Dermis microvascular lymphatic vessel endothelial cell (primary cell): Measurements from ENCODE around the gene EFEMP1. TPM values are rescaled to one million over a fixed set of nuclear protein-coding genes. Genes with fewer than 3 reads are reported as not detected.

Experiments used
- DNase-seq, 2 donors: peaks; one replicate each; pipeline versions ENCODE4 v3.0.0 to v3.0.0-alpha.2; 2010; ENCODE audit warnings: low read depth in 2 of 2
- total RNA-seq: library from RNA; depleted of rRNA; stranded (reverse); fragments of >200 nt; gene quantifications from 2 replicates; pipeline ENCODE4 v1.2.1, GENCODE V29; 2014

Gene EFEMP1, protein sequence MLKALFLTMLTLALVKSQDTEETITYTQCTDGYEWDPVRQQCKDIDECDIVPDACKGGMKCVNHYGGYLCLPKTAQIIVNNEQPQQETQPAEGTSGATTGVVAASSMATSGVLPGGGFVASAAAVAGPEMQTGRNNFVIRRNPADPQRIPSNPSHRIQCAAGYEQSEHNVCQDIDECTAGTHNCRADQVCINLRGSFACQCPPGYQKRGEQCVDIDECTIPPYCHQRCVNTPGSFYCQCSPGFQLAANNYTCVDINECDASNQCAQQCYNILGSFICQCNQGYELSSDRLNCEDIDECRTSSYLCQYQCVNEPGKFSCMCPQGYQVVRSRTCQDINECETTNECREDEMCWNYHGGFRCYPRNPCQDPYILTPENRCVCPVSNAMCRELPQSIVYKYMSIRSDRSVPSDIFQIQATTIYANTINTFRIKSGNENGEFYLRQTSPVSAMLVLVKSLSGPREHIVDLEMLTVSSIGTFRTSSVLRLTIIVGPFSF
- total RNA-seq, result 3,306 and 7,589 TPM in 2 replicates

DNA sequence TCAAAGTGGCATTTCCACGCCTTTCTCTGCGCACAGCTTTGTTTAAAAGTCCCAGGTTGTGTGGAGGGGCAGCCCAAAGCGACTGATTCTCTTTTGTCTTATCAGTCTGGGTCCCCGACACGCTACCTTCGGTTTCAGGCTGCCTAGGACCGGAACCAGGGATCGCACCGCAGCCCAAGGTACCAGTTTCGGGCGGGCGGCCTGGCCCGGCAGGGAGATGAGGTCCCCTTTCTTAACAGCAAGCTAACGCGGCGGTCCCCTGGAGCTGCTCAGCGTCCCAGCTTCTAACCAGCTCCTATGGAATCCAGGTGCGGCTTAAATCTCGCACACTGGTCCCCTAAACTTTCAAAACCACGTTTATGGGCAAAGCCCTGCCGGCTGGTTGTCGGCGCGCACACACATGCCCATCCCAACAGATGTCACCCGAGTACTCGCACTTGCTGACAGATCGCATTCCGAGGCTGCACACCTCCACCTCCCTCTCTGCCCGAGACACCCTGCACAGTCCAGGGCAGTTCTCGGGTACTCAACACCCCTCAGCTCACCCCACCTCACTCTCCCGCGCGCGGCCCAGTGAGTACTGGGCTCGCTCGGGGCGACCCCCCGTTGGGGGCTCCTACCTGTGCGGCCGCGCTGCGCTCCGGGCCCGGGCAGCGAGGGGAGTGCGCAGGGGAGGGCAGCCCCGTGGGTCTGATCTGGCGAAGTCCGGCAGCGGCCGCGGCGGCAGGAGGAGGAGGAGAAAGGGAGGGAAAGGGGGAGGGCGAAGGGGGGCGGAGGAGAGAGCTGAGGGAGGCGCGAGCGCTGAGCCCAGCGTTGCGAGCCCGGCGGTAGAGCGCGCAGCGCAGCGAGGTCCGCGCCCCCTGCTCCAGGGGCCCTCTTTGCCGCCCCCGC is at the start of gene EFEMP1:
Gene EFEMP1 (minus strand): TSS at position 692 of the 891 bp plus-strand sequence. CDS start 1,342 bp downstream, outside the sequence.
- peak; percentile 76 to 91 for DNase-seq

DNA sequence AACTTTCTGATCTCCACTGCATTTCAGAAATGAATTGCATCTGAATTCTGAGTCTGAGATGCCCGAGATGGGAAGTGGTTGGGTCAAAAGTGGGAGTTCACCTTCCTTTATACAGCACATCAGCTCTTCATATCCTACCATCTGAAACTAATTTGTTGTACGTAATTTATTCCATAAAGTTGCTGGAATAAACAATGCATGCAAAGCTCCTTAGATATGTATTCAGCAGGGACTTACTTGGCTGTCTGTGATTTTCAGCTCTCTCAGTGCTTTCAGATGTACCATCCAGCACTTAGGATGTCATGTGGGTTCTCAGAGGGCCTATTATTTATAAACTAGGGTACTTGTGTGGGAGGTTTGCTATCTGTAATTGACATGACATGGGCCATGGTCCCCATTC is 46.9 kb upstream of the EFEMP1 start:
- no peak for DNase-seq

DNA sequence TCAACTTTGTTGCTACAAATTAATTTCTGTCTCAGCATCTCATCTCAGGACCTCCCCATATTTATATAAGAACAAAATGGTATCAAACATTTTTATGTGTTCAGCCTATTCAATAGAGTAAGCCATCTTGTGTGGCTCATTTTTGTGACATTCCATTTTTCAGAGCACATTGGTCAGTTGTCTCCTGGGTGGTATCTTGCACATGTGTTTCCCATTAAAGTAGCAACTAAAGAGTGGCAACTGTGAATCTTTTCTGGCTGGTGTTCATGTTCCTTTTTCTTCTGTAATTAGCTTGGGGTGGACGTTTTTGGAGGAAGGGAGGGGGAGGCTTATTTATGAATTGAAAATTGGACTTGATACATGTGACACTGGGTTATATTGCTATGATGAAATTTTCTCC is 45.4 kb upstream of the EFEMP1 start:
- DNase-seq, result no peak

DNA sequence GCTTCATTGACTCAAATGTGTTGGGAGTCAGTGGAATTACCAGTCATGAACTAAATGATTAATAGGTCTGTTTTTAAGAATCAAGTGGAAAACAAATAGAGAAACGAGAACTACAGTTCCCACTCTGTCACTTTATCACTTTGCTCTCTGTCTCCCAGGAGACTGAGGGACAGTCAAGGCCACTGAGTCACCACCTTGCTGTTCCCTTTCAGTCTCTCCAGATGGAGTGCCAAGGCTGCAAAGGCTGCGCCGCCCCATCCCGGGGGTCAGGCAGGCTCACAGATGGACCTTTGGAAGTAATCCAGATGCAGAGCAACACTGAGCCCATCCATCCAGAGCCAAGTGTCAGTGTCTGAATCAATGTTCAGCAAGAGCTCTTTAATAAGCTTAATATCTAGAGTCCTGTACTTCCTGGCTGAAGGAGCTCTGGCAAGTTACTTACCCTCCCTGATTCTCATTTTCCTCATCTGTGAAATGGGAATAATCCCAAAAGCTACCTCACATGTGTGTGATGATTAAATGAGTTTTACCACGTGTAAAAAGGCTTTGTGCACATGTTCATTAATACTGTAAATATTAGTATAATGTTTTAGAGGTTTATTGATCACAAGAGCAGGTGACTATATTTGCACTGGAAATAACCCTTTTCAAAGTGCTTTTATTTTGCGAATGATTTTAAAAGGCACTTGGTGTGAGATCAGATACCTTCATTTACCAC is 43.0 kb upstream of the EFEMP1 start:
- DNase-seq, result peak in 1 of 2 donors; percentile 95

DNA sequence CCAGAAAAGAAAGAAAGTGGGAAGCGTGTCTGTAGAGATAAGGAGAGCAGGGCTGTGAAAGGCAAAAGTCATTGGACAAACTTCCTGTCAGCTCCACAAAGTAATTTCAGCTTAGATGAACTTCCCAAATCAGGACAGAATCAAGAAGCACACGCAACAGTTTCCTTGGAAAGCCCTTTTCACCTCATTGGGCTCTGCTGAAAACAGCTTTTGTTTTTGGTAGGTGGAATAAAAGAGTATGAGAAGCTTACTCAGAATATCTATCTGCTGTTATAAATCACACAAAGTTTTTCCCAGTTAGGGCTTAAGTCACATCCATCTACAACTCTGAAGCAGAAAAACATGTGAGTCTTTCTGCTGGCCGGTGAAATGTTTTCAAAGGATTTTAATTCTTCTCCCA is 42.4 kb upstream of the EFEMP1 start:
- peak; percentile 98 to 99 for DNase-seq

DNA sequence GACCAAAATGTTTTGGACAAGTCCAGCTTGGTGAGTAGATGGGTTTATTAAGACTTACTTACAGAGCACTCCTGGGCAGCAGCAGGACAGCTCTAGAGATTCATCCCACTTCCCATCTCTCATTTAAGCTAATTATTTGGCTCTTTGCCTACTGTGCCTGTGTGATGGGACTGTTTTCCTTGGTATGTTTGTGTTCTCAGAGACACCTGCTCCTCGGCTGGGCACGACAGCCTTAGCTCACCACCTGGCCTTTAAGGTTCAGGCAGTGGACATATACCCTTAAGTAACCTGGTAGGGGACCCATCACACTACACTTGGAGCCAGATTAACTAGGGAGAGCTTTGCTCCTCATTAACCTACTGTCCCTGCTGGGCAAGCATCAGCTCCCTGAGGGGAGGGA is 41.7 kb upstream of the EFEMP1 start:
- peak in 1 of 2 donors; percentile 71 for DNase-seq

DNA sequence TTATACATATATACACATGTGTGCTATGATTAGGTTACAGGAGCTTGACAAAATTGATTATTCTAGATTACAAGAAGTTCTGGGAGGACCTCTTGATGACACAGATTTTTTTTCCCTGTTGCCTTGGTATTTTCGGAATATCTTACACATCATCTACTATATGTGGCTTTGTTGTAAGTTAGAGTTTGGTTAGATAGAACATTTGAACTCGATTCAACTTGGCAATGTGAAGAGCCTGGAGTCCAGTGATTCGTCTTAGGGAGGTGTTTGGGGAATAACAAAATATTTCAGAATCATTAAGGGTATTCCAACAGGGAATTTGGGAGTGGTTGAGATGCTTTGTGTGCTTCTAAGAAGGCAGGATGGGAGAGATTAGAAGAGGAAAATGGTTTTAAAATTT is 39.3 kb upstream of the EFEMP1 start:
- no peak for DNase-seq

DNA sequence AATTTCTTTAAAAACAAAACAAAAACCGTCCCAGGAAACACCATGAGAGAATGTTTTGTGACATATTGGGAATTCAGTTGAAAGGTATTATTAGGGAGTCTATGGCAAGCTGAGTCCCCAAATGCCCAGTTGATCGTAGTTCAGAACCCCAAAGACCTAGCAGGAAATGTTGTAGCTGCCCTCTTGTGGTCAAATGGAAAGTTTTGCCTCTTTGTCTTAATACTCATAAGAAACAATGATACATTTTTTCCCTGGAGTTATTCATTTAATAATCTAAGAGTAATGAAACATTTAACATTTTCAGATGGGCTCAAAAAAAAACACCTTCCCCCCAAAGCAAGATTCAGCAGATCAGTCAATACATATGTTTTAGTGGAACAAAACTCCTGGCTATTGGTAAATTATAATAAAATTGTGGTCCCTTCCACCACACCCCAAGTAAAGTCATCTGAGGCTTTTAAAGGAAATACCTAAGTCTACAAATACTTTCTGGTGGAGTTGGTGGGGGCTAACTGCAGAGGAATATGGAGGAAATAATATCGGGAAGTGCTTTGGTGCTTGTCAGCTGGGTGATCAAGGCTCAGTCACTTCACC is 37.8 kb upstream of the EFEMP1 start:
- peak; percentile 70 to 81 for DNase-seq

DNA sequence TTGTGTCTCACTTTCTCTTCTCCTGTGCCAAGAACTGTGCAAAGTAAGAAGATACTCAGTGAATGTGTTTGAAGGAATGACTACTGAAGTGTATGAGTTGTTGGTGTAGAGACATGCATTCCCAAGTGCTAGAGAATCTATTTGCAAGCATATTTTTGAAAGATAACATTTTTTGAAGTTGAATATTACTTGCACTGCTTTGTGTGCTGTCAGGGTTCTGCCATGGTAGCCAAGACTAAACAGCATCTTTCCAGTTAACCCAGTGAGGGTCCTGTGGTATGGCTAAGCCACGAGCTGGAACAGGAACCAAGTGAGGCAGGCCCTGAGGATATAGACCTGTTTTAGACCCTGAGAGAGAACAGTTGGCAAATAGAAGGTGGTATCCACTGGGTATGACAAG is 35.2 kb upstream of the EFEMP1 start:
- DNase-seq, result no peak

DNA sequence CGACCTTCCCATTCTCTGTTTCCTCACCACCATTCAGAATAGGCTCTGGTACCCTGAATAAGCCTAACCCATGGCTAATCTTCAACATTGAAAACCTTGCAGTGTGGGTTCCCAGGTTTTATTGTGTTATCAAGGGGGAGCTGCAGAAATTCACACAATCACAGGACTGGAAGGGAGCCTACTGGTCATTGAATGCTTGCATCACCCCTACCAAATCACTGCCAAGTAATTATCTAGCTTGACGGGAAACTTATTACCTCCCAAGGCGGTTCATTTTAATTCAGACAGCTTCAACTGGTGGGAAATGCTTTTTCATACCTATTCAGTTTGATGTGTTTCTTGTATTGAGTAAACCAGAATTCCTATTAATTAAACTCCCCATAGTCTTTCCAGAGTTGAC is 33.6 kb upstream of the EFEMP1 start:
- no peak for DNase-seq

DNA sequence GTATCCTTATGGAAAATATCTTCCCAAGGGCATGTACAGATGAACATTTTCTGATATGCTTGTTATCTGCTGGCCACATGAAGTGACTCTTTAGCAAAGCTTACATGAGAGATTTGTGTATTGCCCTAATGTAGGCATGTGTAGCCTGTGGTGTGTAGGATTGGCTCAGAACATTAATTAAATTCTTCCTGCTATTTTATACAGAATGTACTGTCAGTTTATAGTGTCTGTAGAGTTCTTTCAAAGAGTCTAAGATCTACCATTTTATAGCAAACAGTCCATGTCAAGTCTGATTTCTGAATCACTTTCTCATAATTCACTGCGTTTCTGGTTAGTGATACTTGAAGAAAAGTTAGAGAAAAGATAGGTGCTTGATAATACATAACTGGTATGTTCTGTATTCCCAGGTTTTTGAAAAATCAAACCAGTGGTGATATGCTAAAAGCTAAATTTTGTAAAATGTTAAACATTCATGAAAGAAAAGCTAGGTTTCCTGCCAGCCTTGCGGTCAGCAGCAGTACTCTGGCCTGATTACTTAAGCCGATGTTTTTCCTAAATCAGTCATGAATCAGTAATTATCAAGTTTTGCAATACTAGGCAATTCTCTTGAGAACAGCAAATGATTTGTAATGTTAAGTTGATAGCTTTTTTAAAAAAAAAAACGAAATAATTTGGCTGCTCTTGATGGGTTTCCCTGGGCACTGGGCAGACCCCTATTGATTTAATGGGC is 30.9 kb upstream of the EFEMP1 start:
- no peak for DNase-seq

DNA sequence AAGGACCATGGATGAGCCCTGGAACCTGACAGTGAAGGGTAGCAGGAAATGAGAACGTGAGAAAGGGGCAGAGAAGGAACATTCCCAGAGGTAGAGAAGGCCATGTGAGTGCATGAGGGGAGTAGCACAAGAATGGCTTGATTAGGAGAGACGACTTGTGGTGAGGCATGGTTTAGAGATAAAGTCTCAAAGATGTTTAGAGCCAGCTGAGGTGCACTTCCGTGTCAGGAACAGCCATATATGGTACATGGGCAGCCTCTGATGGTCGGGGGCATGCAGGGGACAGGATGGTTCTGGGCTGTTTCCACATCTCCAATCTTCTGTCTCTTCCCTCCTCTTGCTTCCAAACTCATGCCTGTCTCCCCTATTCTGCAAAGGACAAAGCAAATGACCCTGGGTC is 28.8 kb upstream of the EFEMP1 start:
- DNase-seq, result no peak

DNA sequence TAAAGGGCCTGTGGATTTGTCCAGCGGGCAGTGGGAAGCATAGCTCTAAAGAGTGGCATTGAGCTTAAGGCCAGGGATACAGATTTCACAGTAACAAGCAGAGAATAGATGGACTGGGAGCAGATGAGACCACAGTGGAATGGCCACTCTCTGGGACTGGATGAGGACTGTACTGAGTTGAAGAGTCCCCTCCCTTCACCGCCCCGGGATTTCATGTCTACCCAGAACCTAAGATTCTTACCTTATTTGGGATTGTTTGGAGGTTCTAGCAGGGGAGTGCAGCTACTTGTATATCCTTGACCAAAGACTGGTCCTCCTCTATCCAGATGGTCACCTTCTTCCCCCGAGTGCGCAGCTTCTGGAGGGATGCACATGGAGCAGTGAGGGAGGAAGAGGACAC is 28.0 kb upstream of the EFEMP1 start:
- DNase-seq, result no peak

DNA sequence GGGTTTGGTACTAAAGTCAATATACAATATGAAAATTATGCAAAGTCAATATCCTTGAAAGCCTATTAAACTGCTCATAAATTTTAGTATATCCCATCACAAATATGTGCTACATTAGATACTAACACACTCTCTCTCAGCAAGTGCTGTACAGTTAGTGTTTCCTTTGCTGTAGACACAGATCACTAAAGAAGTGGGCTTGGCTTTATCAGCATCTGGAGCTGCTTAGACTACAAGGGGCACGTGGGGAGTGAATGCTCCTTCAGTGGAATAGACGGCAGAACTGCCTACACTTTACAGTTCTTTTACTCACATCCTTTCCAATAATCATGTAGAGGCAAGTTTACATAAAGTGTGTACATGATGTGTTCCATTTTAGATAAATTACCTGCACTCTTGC is 26.0 kb upstream of the EFEMP1 start:
- DNase-seq, result no peak

DNA sequence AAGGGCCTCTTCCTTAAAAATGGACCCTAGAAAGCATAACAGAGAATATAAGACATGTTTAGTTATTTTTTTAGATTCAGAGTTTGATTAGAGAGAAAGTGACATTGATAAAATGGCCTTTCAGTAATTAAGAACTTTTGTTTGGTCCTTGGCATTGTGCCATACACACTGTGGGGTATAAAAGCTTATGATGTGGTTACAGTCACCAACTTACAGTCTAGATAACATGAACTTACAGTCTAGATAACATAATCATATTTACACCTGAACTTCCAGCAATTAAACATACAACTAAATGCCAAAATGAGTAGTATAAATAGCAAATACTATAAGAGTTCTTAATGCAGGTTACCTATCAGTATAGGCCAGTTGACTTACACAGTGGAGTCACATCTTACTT is 25.6 kb upstream of the EFEMP1 start:
- DNase-seq, result no peak

DNA sequence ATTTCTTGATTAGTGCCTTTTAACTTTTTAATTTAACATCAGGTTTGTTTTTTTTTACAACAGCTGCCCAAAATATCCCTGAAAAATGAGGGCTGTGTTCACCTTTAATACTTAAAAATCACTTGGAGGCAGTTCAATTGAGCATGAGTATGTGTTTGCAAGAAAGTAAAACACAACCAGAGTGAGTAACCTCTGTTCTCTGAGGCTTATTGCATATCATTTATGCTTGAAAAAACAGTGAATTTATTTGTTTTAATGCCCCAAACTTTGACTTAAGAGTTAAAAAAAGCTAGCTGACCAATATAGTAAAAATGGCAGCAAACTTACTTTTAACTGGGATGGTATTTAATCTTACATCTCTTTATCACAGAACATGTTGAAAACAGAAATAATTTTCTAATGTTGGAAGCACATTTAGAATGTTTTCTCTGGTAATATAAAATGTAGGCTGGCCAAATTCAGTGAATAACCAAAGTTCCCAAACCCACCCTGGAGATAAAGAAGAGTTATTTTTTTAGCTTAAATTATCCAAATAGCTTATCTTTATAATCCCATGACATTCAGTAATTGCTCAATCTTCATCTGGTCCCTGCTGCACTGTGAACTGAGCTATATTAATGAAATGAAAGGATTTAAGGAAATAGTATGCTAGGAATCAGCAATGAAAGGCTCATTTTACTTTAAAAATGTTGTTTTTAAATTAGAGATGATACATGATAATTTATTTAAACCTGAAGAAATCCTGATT is 24.8 kb upstream of the EFEMP1 start:
- no peak for DNase-seq

DNA sequence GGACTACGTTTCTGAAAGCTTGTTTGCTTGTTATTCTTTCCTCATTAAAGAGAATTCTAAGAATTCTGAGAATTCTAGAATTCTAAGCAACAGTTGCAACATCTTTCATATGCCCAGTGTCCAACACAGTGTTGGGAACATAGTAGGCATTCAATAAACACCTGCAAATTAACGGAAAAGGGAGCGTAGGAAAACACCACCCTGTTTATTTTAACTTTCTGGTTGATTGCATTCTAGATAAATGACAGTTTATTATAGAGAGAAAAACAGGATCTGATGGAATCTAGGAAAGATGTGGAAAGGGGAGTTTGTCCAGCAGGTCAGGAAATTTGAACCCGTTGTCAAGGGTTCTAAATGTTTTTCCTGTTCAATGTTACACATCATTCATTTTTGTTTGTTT is 24.2 kb upstream of the EFEMP1 start:
- DNase-seq, result peak; percentile 79 to 93

DNA sequence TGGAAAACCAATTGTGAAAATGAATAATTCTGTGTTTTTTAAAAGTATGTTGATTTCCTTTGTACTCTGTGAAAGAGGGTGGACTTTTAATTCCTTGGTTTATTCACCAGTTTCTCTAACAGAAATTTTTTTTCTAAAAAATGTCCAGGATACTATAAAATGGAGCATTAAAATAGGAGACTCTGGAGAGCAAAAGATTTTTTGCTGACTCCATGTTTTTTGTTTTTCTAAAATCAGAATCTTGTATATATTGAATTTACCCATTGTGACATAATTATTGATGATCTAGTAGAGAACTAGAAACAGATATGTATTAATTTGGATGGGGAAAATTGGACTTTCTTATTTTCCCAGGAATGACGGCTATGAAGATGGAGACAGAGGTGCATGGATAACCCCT is 23.2 kb upstream of the EFEMP1 start:
- DNase-seq, result no peak

DNA sequence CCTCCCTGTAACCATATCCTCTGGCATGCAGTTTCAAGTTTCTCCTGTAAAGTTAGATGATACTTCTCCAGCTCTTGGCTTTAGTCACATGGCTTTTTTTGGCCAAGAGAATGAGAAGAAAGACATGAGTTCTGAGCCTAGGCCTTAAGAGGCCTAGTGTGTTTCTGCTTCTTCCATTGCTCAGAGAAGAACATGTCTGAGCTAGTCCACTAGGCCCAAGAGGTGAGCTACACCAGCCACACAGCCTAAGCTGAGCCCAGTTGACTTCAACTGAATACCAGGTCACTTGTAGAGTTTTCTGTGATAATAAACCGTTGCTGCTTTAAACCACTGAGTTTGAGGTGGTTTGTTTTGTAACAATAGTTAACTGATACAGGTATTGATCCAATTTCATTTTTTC is 19.9 kb upstream of the EFEMP1 start:
- DNase-seq, result no peak

DNA sequence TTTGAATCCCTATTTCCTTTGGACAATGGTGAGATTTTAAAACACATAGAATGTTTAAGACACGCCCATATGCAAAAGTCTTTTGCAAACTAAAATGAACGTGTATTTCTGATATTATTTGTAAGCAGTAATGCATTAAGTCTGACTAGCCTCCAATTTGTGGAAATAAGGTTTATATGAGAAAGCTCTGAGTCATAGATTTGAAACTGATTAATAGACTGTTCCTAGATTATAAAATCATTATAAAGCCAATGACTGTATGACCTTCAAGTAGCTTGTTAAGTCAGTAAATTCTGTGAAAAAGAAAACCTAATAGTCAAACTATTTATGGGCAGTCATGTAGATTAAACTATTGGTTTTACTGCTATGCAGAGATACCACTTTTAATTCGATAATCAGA is 12.8 kb upstream of the EFEMP1 start:
- DNase-seq, result no peak
